Tibial nerve (tissue), 4 donors: ENCODE measurements around the gene MATN1. TPM values are rescaled to one million over a fixed set of nuclear protein-coding genes. Genes with fewer than 3 reads are reported as not detected.
A peak's percentile ranks its signal among the peaks of the same experiment; 100 is the strongest.

Experiments
- DNase-seq, 2 donors: peaks; one replicate each; pipeline ENCODE4 v3.0.0-alpha.2; 2019; ENCODE audit warnings: low spot score in 2 of 2
- H3K27ac ChIP-seq, 4 donors: fragments of 200-600 bp; sonication (generic) in 3 of 4; one replicate each; pipeline ENCODE4 v1.5.1; 2017 to 2019; ENCODE audit warnings: mild to moderate bottlenecking in 1 of 4
- H3K27me3 ChIP-seq, 2 donors: fragments of 200-600 bp; sonication (generic) in 1 of 2; one replicate each; pipeline versions ENCODE4 v1.5.1 to v1.6.0; 2017 to 2019
- H3K36me3 ChIP-seq, 3 donors: fragments of 200-600 bp; sonication (generic); one replicate each; pipeline ENCODE4 v1.5.1; 2018 to 2019
- H3K4me1 ChIP-seq, 4 donors: fragments of 200-600 bp; sonication (generic) in 3 of 4; one replicate each; pipeline ENCODE4 v1.5.1; 2017 to 2019
- H3K4me3 ChIP-seq, 4 donors: fragments of 200-600 bp; sonication (generic) in 3 of 4; one replicate each; pipeline ENCODE4 v1.5.1; 2017 to 2019; ENCODE audit warnings: mild to moderate bottlenecking in 1 of 4, moderate library complexity in 1 of 4
- H3K9me3 ChIP-seq, 4 donors: fragments of 200-600 bp; sonication (generic) in 3 of 4; one replicate each; pipeline ENCODE4 v1.5.1; 2017 to 2019
- CTCF ChIP-seq, 5 experiments: fragments of 200-600 bp in 3 of 5; fragments of 450-650 bp in 2 of 5; sonication (generic) in 3 of 5; IDR thresholded peaks; one replicate each; pipeline ENCODE4 v1.5.1; 2016 to 2019; ENCODE audit warnings: antibody characterized with exemption in 5 of 5, mild to moderate bottlenecking in 3 of 5, moderate library complexity in 2 of 5
- EP300 ChIP-seq, 2 donors: sonication (generic); formaldehyde crosslinking; IDR thresholded peaks; one replicate each; pipeline ENCODE4 v1.6.1; 2017; ENCODE audit warnings: antibody characterized with exemption in 2 of 2, mild to moderate bottlenecking in 1 of 2
- POLR2A ChIP-seq, 2 donors: fragments of 450-650 bp; IDR thresholded peaks; one replicate each; pipeline ENCODE4 v1.6.1; 2017; ENCODE audit warnings: antibody characterized with exemption in 2 of 2, mild to moderate bottlenecking in 2 of 2, moderate library complexity in 2 of 2
- WGBS, 2 donors: methylation state at CpG; one replicate each; pipeline ENCODE4 v1.1.5; 2018; 5-methylcytosine and 5-hydroxymethylcytosine counted together
- total RNA-seq, 4 donors: library from RNA; depleted of rRNA; stranded (reverse); fragments of >200 nt; gene quantifications; one replicate each; pipeline ENCODE4 v1.1.0, GENCODE V29; 2016

MATN1 gene
- total RNA-seq, 4 donors from 2014 or later, result not detected

- TF ChIP-seq CTCF (IDR thresholded peaks at IDR 0.05), result peak; percentile 94 to 100 (median 99)
- peak; percentile 92 to 94 for TF ChIP-seq POLR2A (IDR thresholded peaks at IDR 0.05)
- TF ChIP-seq EP300 (IDR thresholded peaks at IDR 0.05), result peak in 1 of 2 donors; percentile 98
- DNase-seq, result peak; percentile 65 to 80
- Histone ChIP-seq H3K36me3 (peaks cover 0 to 19% (median 0%) of the 10 kb centered on the region in 3 donors), H3K4me1 (peaks cover 0 to 10% (median 2%) of the 10 kb centered on the region in 4 donors), H3K4me3 (peak overlapping the region; percentile 60 to 74 (median 62)), H3K27me3 (no peaks in the 10 kb centered on the region), H3K9me3 (peaks cover 0 to 15% (median 0%) of the 10 kb centered on the region in 4 donors), H3K27ac (peak overlapping the region; percentile 96 to 99 (median 98))
- 0 to 1% methylated on average over 21 to 36 of the region's 66 CpGs for WGBS, 2 donors
Measured at GRCh38 chr1:30718636-30719405, 4.6 kb downstream of the MATN1 start.

GRCh38 chr1:30718091-30718635, 5.2 kb downstream of the MATN1 start:
- TF ChIP-seq CTCF (IDR thresholded peaks at IDR 0.05), result no peak
- TF ChIP-seq POLR2A (IDR thresholded peaks at IDR 0.05), result peak in 1 of 2 donors; percentile 59
- peak in 1 of 2 donors; percentile 75 for TF ChIP-seq EP300 (IDR thresholded peaks at IDR 0.05)
- Histone ChIP-seq H3K4me3 (peak overlapping the region; percentile 17 to 61 (median 42)), H3K9me3 (peaks cover 0 to 15% (median 0%) of the 10 kb centered on the region in 4 donors), H3K4me1 (peaks cover 0 to 10% (median 2%) of the 10 kb centered on the region in 4 donors), H3K27me3 (no peaks in the 10 kb centered on the region), H3K27ac (peak overlapping the region; percentile 96 to 99 (median 98)), H3K36me3 (peaks cover 0 to 12% (median 0%) of the 10 kb centered on the region in 3 donors)
- WGBS, 2 donors, result 2% methylated on average over 42 to 43 of the region's 50 CpGs
- DNase-seq, result peak; percentile 99

GRCh38 chr1:30716646-30717045, 6.7 kb downstream of the MATN1 start:
- DNase-seq, result no peak
- Histone ChIP-seq H3K9me3 (peaks cover 0 to 15% (median 0%) of the 10 kb centered on the region in 4 donors), H3K4me1 (peaks cover 0 to 10% (median 2%) of the 10 kb centered on the region in 4 donors), H3K36me3 (no peaks in the 10 kb centered on the region), H3K27me3 (no peaks in the 10 kb centered on the region), H3K4me3 (no peak overlapping the region), H3K27ac (no peak overlapping the region)
- 90 to 95% methylated on average over 8 of the region's 8 CpGs for WGBS, 2 donors
- TF ChIP-seq POLR2A (IDR thresholded peaks at IDR 0.05), result no peak
- TF ChIP-seq CTCF (IDR thresholded peaks at IDR 0.05), result no peak
- no peak for TF ChIP-seq EP300 (IDR thresholded peaks at IDR 0.05)

DNA sequence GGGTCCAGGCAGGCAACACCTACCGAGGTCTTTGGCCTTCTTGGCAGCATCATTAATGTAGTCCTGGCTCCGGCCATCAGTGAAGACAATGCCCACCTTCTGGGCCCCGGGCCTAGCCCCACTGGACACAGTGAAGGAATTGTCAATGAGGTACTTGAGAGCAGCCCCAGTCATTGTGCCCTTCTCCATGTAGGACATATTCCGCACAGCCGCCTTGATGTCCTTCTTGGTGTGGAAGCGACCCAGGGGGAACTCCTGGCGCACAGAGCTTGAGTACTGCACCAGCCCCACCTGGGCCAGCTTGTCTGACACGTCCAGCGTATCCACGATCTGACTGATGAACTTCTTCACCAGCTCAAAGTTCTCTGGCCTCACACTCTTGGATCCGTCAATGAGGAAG, 7.5 kb downstream of the MATN1 start:
- peaks cover 0 to 10% (median 2%) of the 10 kb centered on the region in 4 donors for H3K4me1 ChIP-seq
- peaks cover 0 to 15% (median 0%) of the 10 kb centered on the region in 4 donors for H3K9me3 ChIP-seq
- no peaks in the 10 kb centered on the region for H3K36me3 ChIP-seq
- H3K27ac ChIP-seq, result no peak overlapping the region
- no peaks in the 10 kb centered on the region for H3K27me3 ChIP-seq
- 97 to 100% methylated on average over 8 to 10 of the region's 11 CpGs for WGBS, 2 donors
- no peak for DNase-seq
- no peak for TF ChIP-seq POLR2A (IDR thresholded peaks at IDR 0.05)
- no peak for TF ChIP-seq CTCF (IDR thresholded peaks at IDR 0.05)
- TF ChIP-seq EP300 (IDR thresholded peaks at IDR 0.05), result no peak
- no peak overlapping the region for H3K4me3 ChIP-seq

GRCh38 chr1:30715216-30715615, 8.2 kb downstream of the MATN1 start:
- no peak for DNase-seq
- WGBS, 2 donors, result 65 to 83% methylated on average over 2 of the region's 2 CpGs

More at GRCh38 chr1:30715216-30715615, 8.2 kb downstream of the MATN1 start:
- Histone ChIP-seq H3K27me3 (no peaks in the 10 kb centered on the region), H3K4me3 (no peak overlapping the region), H3K9me3 (peaks cover 0 to 15% (median 0%) of the 10 kb centered on the region in 4 donors), H3K27ac (no peak overlapping the region), H3K36me3 (no peaks in the 10 kb centered on the region), H3K4me1 (peaks cover 0 to 10% (median 2%) of the 10 kb centered on the region in 4 donors)
- peak in 2 of 5 experiments; percentile 15 to 16 for TF ChIP-seq CTCF (IDR thresholded peaks at IDR 0.05)
- TF ChIP-seq EP300 (IDR thresholded peaks at IDR 0.05), result no peak
